Activated CD8-positive, alpha-beta memory T cell treated with anti-CD3 and anti-CD28 coated beads, Interleukin-2, amount 50 U/mL, for 4 hours (primary cell): Measurements from ENCODE around the gene PHACTR1.

Experiments
- DNase-seq: peaks from one replicate; pipeline ENCODE4 v3.0.0-alpha.2; 2020

Gene PHACTR1

GRCh38 chr6:13038741-13039190, 322.2 kb downstream of the PHACTR1 start:
- DNase-seq = no peak

- no peak for DNase-seq
Measured at GRCh38 chr6:13044390-13044789, 327.8 kb downstream of the PHACTR1 start.

DNA sequence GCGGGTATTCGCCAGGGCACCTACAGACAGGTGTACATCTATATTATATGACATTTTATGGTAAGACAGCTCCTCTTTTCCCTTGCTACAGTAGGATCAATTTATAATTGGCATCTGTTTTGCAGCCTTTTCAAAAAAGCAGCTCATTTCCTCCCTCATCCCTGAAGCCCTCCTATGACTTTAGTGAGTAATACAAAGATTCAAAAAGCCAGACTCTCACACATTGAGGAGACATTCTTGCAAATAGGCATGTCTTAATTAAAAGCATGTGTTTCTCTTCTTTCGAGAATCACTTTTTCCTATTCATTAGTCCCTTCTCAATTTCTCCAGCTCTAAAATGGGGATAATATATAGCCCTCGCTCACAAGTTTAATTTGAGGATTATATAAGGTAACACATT, 328.3 kb downstream of the PHACTR1 start:
- no peak for DNase-seq

- DNase-seq = no peak
Measured at GRCh38 chr6:13045676-13046075, 329.1 kb downstream of the PHACTR1 start.

GRCh38 chr6:13046084-13046483, 329.5 kb downstream of the PHACTR1 start:
- no peak for DNase-seq

DNA sequence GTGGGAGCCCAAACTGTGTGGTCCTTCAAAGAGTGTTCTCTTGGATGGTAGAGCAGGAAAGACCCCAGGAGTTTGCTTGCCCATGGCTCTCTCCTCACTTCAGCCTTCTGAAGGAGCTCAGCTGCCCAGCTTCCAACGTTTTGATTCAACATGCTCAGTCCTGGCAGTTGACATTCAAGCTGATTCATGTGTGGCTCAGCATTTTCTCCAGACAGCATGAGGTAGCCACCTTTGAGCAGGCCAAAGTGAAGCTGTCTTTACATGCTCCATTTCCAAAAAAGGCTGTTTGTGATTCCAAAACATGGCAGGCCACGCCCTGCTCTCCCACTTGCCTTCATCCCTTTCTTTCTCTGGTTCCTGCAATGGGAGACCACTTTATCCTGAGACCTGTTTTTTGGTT, 331.5 kb downstream of the PHACTR1 start:
- DNase-seq = no peak

GRCh38 chr6:13049666-13050254, 333.2 kb downstream of the PHACTR1 start:
- DNase-seq = no peak

DNA sequence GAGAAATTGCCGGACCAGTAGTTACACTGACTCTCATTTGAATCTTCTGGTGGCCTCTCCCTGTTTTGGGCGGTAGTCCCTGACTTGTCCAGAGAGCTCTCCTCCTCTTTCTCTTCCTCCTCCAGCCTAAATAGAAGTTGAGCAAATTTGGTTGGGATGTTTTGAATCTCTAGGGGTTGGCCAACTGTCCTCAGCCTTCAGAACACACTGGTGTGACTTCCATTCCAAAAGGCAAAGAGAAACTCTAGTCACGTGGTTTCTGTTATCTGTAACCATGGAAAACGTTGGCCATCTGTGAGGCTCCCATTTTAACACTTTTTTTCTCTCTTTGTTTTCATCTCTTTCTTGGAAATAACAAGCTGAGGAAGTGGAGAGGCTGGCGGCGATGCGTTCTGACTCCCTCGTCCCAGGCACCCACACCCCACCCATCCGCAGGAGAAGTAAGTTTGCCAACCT, 336.5 kb downstream of the PHACTR1 start:
- no peak for DNase-seq

DNA sequence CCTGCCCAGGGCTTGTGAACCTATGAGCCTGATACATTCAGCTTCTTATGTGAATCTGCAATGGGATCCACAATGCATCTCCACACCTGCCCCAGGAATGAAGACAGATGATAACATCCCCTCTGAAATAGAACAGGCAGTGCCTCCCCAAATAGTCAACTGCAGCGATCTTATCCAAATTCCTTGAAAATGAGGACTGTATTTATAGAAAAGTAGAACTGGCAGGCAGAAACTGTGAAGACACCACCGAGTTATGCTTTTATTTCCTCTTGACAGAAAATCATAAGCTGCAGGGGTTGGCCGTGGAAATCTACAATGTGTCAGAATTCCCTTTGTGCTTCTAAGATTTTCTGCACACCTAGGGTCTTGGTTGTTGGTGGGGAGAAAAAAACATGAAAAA, 341.5 kb downstream of the PHACTR1 start:
- DNase-seq = no peak

GRCh38 chr6:13059026-13059425, 342.5 kb downstream of the PHACTR1 start:
- DNase-seq = no peak

DNA sequence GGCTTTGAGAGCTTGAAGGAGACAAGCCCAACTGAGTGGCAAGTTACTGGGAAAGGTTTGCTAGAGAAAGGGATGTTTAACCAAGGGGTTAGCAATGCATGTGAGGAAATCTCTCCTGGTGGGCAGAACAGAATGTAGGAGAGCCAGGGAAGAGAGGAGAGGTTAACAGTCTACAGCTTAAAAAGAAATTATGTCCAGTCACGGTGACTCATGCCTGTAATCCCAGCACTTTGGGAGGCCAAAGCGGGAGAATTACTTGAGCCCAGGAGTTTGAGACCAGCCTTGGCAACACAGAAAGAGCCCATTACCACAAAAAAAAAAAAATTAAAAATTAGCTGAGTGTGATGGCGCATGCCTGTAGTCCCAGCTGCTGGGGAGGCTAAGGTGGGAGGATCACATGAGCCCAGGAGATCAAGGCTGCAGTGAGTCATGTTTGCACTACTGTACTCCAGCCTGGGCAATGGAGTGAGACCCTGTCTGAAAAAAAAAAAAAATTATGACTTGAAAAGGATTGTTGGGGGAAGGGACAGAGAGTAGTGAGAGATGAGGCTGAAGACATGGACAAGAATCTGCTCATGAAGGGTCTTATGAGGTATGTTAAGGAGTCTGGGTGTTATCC, 346.8 kb downstream of the PHACTR1 start:
- no peak for DNase-seq

DNA sequence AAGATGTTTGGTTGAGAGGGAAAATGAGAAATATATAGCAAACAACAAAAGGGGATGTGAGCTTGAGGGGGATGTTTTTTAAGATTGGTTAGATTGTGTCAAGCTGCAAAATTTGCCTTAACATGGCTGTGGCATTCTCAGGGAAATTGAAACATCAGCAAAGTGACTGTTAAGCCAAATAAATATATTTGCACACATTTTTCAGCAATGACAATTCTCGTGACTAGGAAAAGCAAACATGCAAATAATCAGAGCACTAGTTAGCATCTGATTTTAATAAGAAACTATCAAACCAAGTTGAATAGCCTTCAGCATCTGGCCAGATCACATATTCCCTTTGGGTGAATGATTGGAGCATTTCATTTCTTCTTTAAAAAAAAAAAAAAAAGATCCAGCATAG, 349.0 kb downstream of the PHACTR1 start:
- DNase-seq = no peak

GRCh38 chr6:13066050-13066449, 349.5 kb downstream of the PHACTR1 start:
- no peak for DNase-seq

DNA sequence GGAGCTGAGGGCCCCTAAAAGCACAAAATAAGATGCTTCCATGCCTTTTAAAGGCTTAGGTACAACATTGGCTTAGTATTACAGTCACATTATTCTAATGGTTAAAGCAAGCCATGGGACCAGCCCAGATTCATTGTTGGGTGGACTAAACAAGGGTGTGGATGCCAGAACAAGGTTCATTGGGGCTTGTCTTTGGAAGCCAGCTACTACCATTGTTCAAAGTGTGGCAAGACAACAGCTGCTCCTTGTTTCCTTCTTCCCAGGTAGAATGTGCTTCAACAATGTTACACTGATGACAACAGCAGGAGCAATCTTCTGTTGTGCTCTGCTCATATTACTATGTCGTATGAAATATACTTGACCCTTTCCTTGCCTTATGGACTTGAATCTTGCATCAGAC, 350.3 kb downstream of the PHACTR1 start:
- DNase-seq = no peak

GRCh38 chr6:13068586-13069210, 352.1 kb downstream of the PHACTR1 start:
- DNase-seq = no peak

GRCh38 chr6:13071550-13072345, 355.2 kb downstream of the PHACTR1 start:
- no peak for DNase-seq

GRCh38 chr6:13072686-13073347, 356.2 kb downstream of the PHACTR1 start:
- DNase-seq = no peak

GRCh38 chr6:13074415-13075140, 358.0 kb downstream of the PHACTR1 start:
- no peak for DNase-seq

- DNase-seq = no peak
Measured at GRCh38 chr6:13075141-13075845, 358.7 kb downstream of the PHACTR1 start.

DNA sequence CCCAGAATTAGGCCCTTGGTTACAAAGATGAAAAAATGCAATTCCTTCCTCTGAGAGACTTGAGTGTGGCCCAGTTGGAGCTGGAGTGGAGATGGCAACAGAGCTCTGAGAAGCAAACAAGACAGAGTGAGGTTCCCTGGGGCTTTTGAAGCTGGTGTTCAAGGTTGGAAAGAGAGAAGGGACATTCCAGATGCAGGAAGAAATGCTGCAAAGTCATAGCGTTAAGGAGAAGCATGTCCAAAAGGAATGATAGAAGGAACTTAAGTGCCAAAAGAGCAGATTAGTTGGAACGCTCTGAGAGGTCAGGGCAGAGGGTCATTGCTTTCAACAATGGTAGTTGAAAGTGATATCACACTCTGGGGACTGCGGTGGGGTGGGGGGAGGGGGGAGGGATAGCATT, 360.0 kb downstream of the PHACTR1 start:
- DNase-seq = no peak

DNA sequence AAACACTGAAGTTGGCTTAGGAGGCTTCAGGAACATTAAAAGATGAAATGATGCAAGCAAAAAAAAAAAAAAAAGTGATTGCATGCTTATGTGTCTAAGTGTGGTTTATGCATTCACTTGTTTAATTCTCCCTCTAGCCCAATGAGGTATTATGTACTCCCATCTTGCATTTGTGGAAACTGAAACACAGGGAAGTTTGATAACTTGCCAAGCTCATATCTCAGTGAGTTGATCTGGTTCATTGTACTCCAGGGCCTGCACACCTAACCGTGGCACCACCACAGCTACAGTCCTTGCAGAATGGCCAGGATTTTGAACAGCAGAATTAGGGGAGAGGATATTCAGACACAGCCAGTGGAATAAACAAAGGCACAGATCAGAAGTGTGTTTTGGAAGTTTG, 360.6 kb downstream of the PHACTR1 start:
- no peak for DNase-seq
